CD4-positive, alpha-beta T cell treated with Interferon gamma for 1 hour (primary cell): ENCODE measurements around the gene ZNF12.
A peak's percentile ranks its signal among the peaks of the same experiment; 100 is the strongest.
"Not testable (repeated sequence)": the region's sequence is repeated elsewhere in the genome, so short reads cannot be mapped to it uniquely, and the experiment has no call there.

Experiments used
- DNase-seq: peaks from one replicate; pipeline ENCODE4 v3.0.0-alpha.2; 2020

The ZNF12 gene

DNA sequence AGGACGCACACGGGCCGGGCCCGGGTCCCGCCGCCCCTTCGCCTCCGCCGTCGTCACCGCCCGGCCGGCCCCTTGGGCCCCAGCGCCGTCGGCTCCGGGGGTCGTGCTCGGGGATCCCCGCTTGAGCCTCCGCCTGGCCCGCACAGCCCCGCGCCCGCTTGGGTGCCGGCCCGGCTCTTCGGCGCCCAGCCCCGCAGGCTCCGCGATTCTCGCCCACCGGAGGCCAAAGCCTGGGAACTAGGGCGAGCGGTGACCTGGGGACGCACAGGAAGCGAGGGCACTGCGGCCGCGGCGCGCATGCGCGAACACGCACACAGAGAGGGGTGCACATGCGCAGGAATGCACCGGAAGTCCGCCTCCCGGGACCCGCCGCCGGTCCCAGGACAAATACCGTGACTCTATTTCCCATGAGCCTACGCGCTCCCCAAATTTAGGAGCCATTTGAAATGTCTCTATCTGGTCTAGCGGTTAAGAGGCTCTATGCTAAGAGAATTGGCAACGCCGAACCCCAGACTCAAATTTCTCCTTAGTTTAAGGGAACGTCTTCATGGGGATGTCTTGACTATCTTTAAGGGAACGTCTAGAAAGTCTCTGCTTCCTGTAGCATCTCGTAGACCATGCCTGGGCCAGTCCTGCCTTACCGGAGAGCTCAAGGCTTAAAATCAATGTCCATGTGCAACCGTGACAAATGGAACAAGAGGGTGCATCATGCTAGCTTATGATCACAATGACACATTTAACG, at the start of gene ZNF12:
Gene ZNF12 (minus strand): TSS at position 282 of the 742 bp plus-strand sequence. CDS start 1,774 bp downstream, outside the sequence.
- peak; percentile 95 for DNase-seq

DNA sequence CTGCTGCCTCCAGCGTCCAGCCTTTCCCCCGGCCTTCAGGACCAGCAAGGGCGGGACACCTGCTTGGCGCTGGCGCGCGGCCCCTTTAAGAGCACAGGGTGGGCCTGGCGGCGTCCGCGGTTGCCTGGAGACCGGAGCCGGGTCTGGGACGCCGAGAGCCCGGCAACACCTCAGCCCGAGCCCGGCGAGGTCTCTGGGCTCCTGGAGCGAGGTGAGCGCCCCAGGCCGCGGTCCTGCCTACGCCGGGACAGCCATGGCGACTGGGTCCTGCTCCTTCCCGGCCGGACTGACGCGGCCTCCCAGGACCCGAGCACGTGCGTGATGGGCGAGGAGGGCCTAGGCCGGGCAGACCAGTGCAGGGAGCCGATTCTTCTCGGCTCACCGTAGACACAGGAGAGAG, 47.2 kb upstream of the ZNF12 start, which contains the start of gene RSPH10B2:
Gene RSPH10B2 (plus strand): TSS at position 140 of the 400 bp plus-strand sequence. CDS start 3,575 bp downstream, outside the sequence.
- DNase-seq: not testable (repeated sequence)

DNA sequence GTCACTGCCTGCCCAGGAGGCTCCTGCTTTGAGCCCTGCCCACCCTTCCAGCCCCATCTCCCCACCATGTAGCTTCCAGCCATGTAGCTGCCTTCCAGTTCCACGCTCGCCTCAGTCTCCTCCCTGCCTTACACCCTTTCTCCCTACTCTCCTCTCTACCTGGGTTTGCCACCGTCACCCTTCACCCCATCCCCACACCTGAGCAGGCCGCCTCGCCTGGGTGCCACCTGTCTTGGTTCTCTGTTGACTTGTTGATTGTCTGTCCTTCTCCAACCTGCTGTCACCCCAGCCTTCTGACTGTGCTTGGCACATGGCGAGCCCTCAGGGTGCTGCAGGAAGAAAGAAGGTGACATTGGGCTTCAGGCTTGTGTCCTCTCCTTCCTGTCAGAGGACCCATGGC, 43.4 kb upstream of the ZNF12 start:
- DNase-seq: not testable (repeated sequence)

DNA sequence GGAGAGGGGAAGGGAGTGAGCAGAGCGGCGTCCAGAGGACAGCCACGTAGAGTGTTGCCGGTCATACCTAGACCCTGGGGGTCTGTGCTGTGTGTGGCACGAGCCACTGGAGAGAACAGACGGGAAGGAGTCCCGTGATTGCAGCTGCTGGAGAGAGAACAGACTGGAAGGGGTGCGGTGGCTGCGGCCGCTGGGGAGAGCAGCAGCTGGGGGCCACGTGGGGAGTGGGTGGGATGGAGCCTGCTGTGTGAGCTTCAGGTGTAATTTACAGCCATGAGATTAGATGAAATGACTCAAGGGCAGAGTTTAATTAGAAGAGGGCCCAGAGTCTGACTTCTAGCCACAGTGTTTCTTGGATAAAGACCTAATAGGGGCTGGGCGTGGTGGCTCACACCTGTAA, 42.6 kb upstream of the ZNF12 start:
- not testable (repeated sequence) for DNase-seq

DNA sequence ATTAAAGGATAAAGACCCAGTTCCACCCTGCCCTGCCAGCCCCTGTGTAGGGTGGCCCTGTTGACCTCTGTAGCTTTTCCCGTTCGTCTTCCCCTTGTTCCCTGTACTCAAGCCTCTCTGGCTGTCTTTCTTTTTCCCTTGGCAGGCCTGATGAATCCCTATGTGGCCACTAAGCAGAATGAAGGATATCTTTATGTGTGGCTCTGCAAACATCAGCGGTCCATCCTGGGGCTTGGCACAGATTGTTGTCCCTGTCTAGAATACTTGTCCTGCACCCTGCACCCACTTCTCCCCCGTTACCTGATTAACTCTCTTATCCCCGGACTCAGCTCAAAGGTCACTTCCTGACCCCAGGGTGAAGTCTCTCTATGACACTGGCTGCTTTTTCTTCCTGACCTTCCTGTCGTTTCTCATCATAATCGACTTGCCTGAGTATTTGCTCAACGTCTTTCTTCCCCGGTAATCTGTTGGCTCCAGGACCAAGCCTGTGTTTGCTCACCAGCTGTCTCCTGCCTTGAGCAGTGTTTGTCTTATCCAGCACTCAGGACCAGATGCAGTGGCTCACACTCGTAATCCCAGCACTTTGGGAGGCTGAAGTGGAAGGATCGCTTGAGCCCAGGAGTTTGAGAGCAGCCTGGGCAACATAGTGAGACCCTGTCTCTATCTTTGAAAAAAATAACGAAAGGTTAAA, 37.8 kb upstream of the ZNF12 start:
- not testable (repeated sequence) for DNase-seq

DNA sequence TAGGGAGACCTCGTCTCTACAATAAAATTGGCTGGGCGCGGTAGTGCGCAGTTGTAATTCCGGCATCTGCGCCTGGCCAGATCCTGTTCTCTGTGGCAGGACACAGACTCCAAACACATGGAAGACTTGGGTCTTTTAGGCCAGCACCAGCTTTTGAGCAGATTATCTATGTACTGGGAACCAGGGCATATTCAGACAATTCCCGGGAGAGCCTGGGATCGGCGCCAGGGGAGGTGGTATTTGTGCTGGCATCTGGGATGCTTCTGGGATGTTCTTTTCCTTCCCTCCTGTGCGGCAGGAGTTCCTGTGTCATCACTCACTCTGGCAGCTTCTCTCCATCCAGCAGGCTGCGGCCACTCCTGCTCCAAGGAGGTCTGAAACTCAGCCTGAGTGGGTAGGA, 31.7 kb upstream of the ZNF12 start:
- DNase-seq: not testable (repeated sequence)

DNA sequence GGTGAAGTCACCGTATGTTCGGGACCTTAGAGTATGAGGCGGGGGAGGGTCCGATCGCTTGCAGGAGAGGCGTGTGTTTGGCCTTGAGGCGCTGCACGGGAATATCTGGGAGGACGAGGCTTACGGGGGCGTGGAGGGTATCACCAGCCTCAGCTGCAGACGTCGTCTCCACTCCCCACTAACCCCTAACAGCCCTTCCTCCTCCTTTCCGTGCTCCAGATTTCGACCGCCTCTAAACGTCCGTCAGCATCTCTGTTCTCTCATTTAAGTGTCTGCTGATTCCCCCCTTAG, 23.5 kb upstream of the ZNF12 start:
- DNase-seq: no peak

DNA sequence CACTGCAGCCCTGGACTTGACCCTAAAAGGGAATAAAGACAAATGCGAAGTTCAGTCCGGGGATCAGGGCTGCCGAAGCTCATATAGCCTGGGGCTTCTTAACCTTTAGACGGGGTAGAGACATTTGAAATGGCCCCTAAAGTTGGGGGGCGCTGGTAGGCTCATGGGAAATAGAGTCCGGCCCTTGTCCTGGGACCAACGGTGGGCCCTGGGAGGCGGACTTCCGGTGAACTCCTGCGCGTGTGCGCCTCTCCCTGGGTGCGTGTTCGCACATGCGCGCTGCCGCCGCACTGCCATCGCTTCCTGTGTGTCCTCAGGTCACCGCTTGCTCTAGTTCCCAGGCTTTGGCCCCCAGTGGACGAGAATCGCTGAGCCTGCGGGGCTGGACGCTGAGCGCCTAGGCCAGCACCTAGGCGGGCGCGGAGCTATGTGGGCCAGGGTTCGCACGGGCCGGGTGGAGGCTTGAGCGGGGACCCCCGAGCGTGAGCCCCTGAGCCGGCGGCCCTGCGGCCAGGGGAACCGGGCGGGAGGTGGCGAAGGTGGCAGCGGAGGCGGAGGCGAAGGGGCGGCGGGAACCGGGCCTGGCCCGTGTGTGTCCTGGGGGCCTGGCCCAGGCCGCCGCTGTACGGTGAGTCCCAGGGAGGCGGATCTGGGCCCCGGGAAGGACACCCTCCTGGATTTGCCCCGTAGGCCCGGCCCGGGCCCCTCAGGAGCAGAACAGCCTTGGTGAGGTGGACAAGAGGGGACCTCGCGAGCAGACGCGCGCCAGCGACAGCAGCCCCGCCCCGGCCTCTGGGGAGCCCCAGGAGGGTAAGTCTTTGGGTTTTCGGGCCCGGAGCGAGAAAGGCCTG, 23.0 kb upstream of the ZNF12 start:
- DNase-seq: peak; percentile 87

DNA sequence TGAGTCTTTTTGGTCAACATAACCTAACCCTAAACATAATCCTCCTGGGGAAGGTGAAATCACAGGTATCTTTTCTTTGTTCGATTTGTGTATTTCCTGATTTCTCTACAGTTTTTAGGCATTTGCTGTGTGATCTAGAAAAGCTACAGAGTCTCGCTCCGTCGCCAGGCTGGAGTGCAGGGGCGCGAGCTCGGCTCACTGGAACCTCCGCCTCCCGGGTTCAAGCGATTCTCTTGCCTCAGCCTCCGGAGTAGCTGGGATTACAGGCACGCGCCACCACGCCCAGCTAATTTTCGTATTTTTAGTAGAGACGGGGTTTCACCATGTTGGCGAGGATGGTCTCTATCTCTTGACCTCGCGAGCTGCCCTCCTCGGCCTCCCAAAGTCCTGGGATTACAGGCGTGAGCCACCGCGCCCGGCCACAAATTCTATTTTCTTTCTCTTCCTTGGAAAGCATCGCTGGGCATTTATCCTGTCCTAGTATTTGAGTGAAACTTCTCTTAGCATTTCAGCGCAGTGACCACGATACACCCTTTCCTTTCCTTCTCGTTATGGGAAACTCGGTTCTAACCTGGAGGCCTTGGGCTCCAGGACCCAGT, 22.2 kb upstream of the ZNF12 start:
- not testable (repeated sequence) for DNase-seq

DNA sequence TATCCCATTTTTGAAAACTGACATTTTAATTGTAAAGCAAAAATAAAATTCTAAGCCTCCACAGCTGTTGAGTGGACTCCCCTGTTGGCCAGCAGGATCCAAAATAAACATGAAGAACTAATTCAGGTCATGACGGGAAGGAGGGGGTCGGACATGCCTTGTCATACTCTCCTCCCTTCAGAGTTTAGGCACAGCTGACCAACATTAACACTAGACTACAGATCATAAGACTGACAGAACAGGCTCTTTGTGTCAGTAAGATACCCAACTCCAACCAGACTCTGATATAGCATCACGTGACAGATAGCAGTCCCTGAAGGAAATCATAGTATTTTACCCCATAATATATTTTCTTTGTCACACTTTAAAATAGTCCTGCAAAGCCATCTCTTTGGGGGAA, 20.9 kb upstream of the ZNF12 start:
- DNase-seq: no peak

DNA sequence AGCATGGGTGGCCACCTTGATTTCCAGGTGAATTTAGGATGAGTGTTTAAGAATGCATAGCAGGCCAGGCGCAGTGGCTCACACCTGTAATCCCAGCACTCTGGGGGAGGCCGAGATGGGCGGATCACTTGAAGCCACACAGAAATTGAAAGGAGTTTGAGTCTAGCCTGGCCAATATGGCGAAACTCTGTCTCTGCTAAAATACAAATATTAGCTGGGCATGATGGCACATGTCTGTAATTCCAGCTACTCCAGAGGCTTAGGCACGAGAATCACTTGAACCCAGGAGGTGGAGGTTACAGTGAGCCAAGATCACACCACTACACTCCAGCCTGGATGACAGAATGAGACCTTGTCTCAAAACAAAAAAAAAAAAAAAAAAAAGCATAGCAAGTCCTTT, 19.6 kb upstream of the ZNF12 start:
- not testable (repeated sequence) for DNase-seq

DNA sequence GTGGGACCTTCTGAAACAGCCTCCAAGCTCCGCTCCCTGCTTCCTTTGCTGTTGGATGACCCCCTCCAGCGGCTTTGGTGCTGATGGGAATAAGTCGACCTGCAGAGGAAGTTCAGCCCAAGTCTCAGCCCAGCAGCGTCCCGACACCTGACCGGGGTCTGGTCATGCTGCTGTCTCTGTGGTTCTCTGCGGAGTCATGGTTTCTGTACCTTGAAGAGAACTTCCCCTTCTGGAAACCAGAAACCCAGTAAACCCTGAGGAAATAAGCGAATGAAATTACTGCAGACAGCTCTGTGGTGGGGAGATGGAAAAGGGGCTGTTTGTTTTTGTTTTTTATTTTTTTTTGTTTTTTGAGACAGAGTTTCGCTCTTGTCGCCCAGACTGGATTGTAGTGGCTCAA, 18.3 kb upstream of the ZNF12 start:
- peak; percentile 38 for DNase-seq

DNA sequence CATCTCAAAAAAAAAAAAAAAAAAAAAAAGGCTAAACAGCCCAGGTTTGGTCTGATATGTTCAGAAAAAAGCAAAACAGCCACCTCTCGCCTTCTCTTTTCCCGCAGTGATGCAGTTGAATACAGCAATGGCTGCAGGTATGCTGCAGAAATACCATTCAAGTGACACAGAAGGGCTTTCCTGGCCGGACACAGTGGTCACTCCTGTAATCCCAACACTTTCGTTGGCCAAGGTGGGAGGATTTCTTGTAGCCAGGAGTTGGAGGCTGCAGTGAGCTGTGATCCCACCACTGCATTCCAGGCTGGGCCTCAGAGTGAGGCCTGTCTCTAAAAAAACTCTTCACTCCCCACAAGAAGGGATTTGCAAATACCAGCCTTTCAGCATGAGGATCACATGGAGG, 17.6 kb upstream of the ZNF12 start:
- not testable (repeated sequence) for DNase-seq

DNA sequence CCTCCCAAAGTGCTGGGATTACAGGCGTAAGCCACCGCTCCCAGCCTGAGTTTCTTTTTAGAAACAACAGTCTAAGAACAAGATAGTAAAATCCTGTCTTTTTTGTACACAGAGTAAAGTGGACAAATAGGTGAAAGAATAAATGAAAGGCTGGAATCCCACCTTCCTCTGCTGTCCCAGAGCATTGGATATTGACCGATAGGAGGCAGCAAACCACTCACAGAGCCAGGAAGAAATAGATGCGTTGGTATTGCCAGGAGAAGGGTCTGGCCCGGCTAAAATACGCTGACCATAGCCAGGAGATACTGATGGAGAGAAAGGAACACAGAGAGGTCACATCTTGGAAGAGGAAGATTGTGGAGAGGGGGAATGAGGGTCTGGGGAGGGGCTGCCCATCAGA, 11.4 kb upstream of the ZNF12 start:
- no peak for DNase-seq

DNA sequence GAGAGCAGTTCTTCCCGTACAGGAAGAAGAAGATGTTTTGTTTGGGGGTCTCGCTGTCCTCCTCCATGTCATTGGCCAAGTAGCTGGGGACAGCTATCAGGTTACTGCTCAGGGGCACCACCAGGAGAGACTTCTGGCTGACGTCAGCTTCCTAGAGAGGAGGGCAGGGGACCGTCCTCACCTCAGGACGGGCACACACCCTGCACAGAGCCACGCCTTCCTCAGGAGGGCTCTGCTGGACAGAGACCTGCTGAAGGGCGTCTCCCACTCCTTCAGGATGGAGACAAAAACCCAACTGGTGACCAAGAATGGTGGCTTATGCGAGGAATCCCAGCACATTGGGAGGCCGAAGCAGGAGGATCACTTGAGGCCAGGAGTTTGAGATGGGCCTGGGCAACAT, 9.2 kb upstream of the ZNF12 start:
- DNase-seq: not testable (repeated sequence)

DNA sequence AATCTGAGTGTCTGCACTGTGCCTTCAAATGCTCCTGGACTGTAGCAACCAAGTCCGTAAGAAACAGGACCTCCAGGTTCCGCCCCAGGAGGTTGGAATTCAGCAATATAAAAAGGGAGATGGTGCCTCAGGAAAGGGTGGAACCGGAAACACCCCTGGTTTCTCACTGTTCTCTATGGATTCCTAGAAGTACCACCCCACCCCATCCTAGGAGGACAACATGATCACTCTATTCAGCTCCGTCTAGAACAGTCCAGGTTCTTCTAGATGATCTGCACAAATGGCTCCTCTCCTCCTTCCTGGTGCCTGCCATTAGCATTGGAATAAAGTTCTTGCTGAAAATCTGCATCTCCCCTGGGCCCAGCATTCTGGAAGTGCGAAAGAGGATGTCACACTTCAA, 7.6 kb upstream of the ZNF12 start:
- no peak for DNase-seq

DNA sequence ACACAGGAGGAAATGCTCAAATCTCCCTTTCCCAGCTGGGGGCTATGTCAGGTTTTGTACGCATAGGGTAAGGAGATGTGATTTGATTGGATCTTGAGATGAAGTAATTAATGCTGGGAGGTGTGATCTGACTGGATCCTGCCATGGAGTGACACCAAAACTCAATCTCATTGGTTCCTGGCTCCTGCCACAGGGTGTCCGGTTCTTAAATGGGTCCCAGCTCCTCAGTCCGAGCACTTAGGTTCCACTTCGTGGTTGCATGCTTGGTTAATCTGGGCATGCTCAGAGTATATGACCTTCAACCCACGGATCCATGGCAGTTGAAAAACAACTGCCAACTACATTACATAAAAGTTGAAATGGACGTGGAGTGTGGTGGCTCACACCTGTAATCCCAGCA, 3.1 kb upstream of the ZNF12 start:
- DNase-seq: no peak

DNA sequence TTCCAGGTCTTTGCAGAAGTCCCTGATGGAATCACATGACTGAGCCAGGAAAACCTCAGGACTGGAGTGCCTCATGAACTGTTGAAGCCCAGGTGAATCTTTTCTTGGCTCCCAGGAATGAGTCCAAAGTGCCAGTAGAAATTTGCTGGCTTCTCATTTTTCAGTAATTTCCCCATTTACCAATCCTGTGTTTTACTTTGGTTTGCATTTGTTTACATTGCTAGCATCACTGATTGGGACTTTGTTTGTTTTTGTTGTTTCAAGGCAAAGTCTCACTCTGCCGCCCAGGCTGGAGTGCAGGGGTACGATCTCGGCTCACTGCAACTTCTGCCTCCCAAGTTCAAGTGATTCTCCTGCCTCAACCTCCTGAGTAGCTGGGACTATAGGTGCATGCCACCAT, 1.6 kb upstream of the ZNF12 start:
- DNase-seq: no peak

DNA sequence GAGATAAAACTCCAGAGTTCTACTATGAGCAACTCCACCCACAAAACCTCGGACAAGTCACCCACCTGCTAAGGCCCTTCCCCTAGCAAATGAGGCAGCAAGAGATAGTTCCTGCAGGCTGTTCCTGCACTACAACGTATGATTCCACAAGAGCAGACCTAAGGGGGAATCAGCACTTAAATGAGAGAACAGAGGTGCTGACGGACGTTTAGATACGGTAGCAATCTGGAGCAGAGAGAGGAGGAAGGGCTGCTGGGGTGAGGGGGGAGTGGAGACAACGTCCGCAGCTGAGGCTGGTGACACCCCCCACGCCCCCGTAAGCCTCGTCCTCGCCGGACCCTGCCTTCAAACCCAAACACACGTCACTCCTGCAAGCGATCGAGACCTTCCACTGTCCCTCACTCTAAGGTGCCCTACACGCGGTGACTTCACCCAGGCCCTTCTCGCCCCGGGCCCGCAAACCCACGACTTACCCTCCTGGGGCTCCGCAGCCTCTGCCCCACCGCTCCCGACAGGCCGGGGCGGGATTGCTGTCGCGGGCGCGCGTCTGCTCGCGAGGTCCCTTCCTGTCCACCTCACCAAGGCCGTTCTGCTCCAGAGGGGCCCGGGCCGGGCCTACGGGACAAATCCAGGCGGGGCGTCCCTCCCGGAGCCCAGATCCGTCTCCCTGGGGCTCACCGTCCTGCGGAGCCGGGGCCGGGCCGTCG, 635 bp downstream of the ZNF12 start:
- DNase-seq: no peak

DNA sequence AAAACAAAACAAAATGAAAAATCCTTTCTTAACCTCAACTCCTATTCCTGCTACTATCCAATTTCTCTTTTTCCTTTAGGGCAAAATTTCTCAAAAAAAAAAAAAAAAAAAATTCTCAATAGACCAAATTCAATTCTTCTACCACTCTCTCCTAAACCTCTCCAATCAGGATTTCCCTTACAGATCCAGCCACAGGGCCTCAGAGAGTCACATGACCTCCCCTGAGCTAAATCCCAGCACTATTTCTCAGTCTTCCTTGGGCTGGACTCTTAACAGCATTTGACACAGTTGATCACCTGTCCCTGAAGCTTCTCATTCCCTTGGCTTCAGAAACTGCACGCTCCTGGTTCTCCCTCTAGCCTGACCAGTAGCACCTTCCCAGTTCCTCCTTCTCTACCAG, 4.9 kb downstream of the ZNF12 start:
- DNase-seq: no peak

DNA sequence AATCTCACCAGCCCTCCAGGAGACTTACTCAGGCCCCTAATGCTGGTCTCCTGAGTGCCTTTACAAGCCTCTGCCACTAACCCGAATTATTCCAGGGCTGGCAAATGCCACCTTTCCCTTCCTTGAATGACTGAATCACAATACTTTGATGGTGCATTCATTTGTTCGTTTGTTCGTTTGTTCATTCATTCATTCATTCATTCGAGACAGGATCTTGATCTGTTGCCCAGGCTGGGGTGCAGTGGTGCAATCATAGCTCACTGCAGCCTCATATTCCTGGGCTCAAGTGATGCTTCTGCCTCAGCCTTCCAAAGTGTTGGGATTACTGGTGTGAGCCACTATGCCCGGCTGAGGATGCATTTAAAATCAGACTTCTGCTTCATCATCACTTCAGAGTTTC, 6.0 kb downstream of the ZNF12 start:
- DNase-seq: no peak

DNA sequence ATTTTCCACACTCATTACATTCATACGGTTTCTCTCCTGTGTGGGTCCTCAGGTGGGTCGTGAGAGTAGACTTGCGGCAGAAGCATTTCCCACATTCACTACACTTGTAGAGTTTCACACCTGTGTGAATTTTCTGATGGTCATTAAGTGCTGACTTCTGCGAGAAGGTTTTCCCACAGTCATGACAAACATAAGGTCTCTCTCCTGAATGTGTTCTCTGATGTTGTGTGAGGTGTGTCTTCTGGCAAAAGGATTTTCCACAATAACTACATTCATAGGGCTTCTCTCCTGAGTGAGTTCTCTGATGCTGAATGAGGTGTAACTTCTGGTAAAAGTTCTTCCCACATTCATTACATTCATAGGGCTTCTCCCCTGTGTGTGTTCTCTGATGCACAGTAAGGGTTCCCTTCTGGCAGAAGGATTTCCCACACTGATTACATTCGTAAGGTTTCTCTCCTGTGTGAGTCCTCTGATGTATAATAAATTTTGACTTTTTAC, 15.1 kb downstream of the ZNF12 start:
- DNase-seq: no peak
